ENCODE data around the gene AK8.

The AK8 gene

GRCh38 chr9:132800038-132800648 lies 77.9 kb downstream of the AK8 start:
- no peaks in the 10 kb centered on the region for H3K36me3 ChIP-seq (ENCODE audit: control insufficient read depth, insufficient read depth, low read length)
- H2AFZ ChIP-seq, result peak overlapping the region; percentile 44
- no peaks in the 10 kb centered on the region for H3K27me3 ChIP-seq (ENCODE audit: control insufficient read depth, insufficient read depth, low read length)
- H3K9me3 ChIP-seq (ENCODE audit: control insufficient read depth, low read length), result no peaks in the 10 kb centered on the region
- no peak overlapping the region for H3K27ac ChIP-seq
- no peak overlapping the region for H3K4me3 ChIP-seq (ENCODE audit: low read depth, low read length)
- TF ChIP-seq CTCF (IDR thresholded peaks at IDR 0.05), result peak; percentile 73
- peak overlapping the region; percentile 33 for H3K4me2 ChIP-seq (ENCODE audit: low read length)
- no peaks in the 10 kb centered on the region for H3K79me2 ChIP-seq
- H3K9ac ChIP-seq, result no peak overlapping the region
- peaks cover 18% of the 10 kb centered on the region for H3K4me1 ChIP-seq

GRCh38 chr9:132798817-132799790 lies 79.0 kb downstream of the AK8 start:
- no peaks in the 10 kb centered on the region for H3K79me2 ChIP-seq
- peaks cover 18% of the 10 kb centered on the region for H3K4me1 ChIP-seq
- H3K27me3 ChIP-seq (ENCODE audit: control insufficient read depth, insufficient read depth, low read length), result no peaks in the 10 kb centered on the region
- H3K36me3 ChIP-seq (ENCODE audit: control insufficient read depth, insufficient read depth, low read length), result no peaks in the 10 kb centered on the region
- H3K4me2 ChIP-seq (ENCODE audit: low read length), result peak overlapping the region; percentile 27
- no peak overlapping the region for H3K4me3 ChIP-seq (ENCODE audit: low read depth, low read length)
- H3K9ac ChIP-seq, result no peak overlapping the region
- no peaks in the 10 kb centered on the region for H3K9me3 ChIP-seq (ENCODE audit: control insufficient read depth, low read length)
- peak; percentile 59 for TF ChIP-seq CTCF (IDR thresholded peaks at IDR 0.05)
- H3K27ac ChIP-seq, result peak overlapping the region; percentile 61
- peak overlapping the region; percentile 63 for H2AFZ ChIP-seq

- Histone ChIP-seq H3K4me1 (peaks cover 18% of the 10 kb centered on the region), H3K27ac (peak overlapping the region; percentile 61), H3K9ac (no peak overlapping the region), H3K4me2 (ENCODE audit: low read length) (peak overlapping the region; percentile 27), H3K4me3 (ENCODE audit: low read depth, low read length) (no peak overlapping the region), H3K9me3 (ENCODE audit: control insufficient read depth, low read length) (no peaks in the 10 kb centered on the region), H3K27me3 (ENCODE audit: control insufficient read depth, insufficient read depth, low read length) (no peaks in the 10 kb centered on the region), H2AFZ (peak overlapping the region; percentile 51), H3K79me2 (no peaks in the 10 kb centered on the region), H3K36me3 (ENCODE audit: control insufficient read depth, insufficient read depth, low read length) (no peaks in the 10 kb centered on the region)
- no peak for TF ChIP-seq CTCF (IDR thresholded peaks at IDR 0.05)
These were observed 80.0 kb downstream of the AK8 start for GRCh38 chr9:132797861-132798659.

- no peak overlapping the region for H2AFZ ChIP-seq
- no peak overlapping the region for H3K9ac ChIP-seq
- no peaks in the 10 kb centered on the region for H3K36me3 ChIP-seq (ENCODE audit: control insufficient read depth, insufficient read depth, low read length)
- H3K27me3 ChIP-seq (ENCODE audit: control insufficient read depth, insufficient read depth, low read length), result no peaks in the 10 kb centered on the region
- TF ChIP-seq CTCF (IDR thresholded peaks at IDR 0.05), result no peak
- H3K4me3 ChIP-seq (ENCODE audit: low read depth, low read length), result no peak overlapping the region
- H3K4me2 ChIP-seq (ENCODE audit: low read length), result no peak overlapping the region
- no peaks in the 10 kb centered on the region for H3K9me3 ChIP-seq (ENCODE audit: control insufficient read depth, low read length)
- no peak overlapping the region for H3K27ac ChIP-seq
- H3K4me1 ChIP-seq, result peaks cover 18% of the 10 kb centered on the region
- no peaks in the 10 kb centered on the region for H3K79me2 ChIP-seq
These were observed 82.4 kb downstream of the AK8 start for GRCh38 chr9:132795511-132796303.

Data from parathyroid adenoma (tissue), 2 donors.